Measurements from ENCODE around the gene PSMG2. TPM values are rescaled to one million over a fixed set of nuclear protein-coding genes. Genes with fewer than 3 reads are reported as not detected.
A peak's percentile ranks its signal among the peaks of the same experiment; 100 is the strongest.

The PSMG2 gene
- total and polyA plus RNA-seq, 10 of the 15 experiments (the other 5 are each of a cell fraction or from before 2014, with no cell fraction given) = 88.5 to 268 (median 116) TPM

GRCh38 chr18:12702221-12703095, at the start of gene PSMG2, which contains the start of gene CEP76 (continued):
- TF ChIP-seq ZBTB33 (IDR thresholded peaks at IDR 0.05) = peak; percentile 92
- peak; percentile 55; the same call in 1 of the 2 replicates for TF ChIP-seq BRCA1 (IDR thresholded peaks at IDR 0.05; ENCODE audit: low read depth, low read length)
- TF ChIP-seq SRF (IDR thresholded peaks at IDR 0.05; ENCODE audit: low read depth in 2 of 2, low read length in 2 of 2) = peak in 1 of 2 experiments; percentile 65; a peak in 1 of 4 replicates
- no peak for TF ChIP-seq YBX1 (IDR thresholded peaks at IDR 0.05)
- TF ChIP-seq ZBTB40 (IDR thresholded peaks at IDR 0.05; ENCODE audit: borderline replicate concordance) = no peak; the same call in 1 of the 2 replicates
- peak; percentile 90 for TF ChIP-seq RELB (IDR thresholded peaks at IDR 0.05; ENCODE audit: low read depth)
- no peak for TF ChIP-seq MLLT1 (IDR thresholded peaks at IDR 0.05)
- 0 out of 2 replicates have a peak, but pooled peaks have one; percentile 34 for TF ChIP-seq BACH1 (IDR thresholded peaks at IDR 0.05; ENCODE audit: borderline replicate concordance)
- TF ChIP-seq NRF1 (conservative IDR thresholded peaks at IDR 0.05; ENCODE audit: low read depth, low read length) = no peak
- TF ChIP-seq SMAD1 (IDR thresholded peaks at IDR 0.05; ENCODE audit: low read depth, partially characterized antibody) = peak; percentile 49
- peak; percentile 85 for TF ChIP-seq NKRF (conservative IDR thresholded peaks at IDR 0.05)
- no peak for TF ChIP-seq FOXM1 (IDR thresholded peaks at IDR 0.05; ENCODE audit: low read depth, low read length)
- TF ChIP-seq HCFC1 (IDR thresholded peaks at IDR 0.05; ENCODE audit: low read length) = peak; percentile 65
- TF ChIP-seq SKIL (IDR thresholded peaks at IDR 0.05; ENCODE audit: low read depth, poor library complexity, severe bottlenecking) = no peak
